Activated CD4-positive, alpha-beta T cell treated with anti-CD3 and anti-CD28 coated beads, Interleukin-2, amount 50 U/mL, for 16 hours (primary cell): ENCODE data around the gene FAM20C.

ENCODE experiments used
- DNase-seq: peaks from one replicate; pipeline ENCODE4 v3.0.0-alpha.2; 2020

Gene FAM20C

DNA sequence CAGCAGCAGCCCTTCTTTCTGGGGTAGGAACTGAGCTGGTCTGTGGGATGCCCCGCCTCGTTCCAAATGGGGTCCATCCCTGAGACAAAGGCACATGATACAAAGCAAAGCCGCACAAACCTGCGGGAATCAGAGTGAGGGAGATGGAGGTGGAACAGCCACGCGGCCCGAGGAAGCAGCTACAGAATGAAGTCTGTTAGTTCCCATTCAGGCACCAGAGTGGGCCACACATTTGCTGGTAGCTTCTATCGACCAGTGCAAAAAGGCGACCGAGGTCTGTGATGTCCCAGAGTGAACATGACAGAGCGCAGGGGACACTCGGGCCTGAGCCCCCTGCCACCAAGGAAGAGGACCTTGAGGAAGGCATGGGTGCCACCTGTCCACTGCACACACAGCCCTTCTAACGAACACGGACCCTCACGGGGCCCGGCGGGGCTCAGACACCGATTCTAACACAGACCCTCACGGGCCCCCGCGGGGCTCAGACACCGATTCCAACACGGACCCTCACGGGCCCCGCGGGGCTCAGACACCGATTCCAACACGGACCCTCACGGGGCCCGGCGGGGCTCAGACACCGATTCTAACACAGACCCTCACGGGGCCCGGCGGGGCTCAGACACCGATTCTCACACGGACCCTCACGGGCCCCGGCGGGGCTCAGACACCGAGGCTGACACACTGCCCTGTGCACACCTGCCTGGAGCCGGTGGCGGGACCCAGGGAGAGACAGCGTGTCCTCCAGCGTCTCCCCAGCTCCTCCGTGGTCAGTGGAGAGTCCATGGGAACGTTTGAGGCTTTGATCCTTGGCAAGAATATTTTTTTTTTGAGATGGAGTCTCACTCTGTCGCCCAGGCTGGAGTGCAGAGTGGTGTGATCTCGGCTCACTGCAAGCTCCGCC, 32.8 kb upstream of the FAM20C start:
- DNase-seq: no peak

DNA sequence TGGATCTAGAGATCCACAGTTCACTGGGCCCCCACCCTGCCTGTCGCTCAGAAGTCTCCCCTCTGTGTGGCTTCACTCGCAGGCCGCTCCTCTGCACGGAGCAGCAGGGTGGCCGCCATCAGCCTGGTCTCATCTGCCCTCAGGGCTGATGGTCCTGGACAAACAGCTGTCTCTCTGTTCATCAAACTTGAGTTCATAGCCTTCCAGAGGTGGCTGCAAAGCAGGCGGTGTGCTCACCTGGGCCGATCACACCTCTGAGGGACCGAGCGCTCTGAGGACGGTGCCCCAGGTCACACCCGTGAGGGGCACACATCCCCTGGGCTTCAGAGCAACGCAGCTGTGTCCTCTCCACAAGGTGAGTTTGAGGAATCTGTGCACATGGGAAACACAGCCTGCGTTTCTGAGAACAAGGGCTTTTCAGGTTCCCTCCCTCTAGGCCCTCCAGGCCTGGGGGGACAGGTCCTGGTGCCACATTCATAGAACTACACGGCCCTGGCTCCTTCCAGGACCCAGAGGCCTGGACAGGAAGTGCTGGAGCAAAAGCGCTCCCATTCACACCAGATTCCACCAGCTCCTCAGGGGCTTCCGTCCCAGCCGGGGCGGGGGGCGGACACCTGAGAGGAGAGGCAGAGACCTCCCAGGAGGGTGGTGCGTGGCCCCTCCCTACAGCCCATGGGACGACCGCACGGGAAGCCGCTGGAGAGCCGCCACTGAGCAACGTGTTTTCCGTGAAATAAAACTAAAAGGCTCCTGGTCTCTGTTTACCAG, 31.2 kb upstream of the FAM20C start:
- DNase-seq: no peak

DNA sequence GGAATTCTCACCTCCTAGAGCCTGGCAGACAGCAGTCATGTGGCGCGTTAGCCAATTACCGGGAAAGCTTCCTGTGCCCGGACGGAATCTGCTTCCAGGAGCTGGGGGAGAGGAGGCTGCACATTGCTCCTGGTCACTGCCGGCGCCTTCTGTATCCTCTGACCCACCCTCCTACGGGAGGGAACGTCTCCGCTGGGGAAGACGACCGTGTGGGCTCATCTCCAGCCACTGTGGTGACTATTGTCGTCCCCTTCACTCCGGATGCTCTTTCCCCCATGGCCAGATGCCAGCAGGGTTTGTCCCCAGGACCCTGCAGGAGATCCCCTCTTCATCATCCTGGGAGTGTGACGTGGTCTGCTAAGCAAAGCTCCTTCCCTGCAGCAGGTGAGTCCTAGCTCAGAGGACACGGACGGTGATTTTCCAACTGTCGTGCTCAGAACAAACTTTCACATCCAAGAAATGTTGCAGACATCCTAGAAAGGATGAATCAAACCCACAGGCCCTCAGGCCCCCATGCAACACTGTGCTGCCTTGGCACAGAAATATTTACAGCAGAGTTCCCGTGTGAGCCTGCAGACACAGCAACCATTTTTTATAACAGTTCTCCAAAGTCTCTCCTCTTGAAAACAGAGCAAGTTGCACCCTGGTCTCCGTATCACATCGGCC, 29.6 kb upstream of the FAM20C start:
- DNase-seq: no peak

DNA sequence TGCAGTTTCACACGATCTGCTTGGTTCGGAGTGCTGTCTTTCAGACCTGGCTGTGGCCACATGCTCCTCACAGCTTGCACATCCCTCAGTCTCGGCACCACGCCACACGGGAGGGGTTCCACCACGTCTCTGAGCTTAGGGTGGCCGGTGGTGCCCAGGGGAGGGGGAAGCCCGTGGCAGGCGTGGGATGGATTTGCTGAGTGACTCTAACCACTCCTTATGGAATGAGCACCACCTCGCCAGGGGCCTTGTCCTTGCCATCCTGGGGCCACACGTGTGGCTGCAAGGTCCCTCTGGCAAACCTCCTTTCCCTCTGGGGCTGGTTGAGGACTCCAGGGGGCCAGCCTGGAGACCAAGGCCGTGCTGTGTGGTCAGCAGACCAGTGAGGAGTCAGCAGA, 29.1 kb upstream of the FAM20C start:
- DNase-seq: no peak

DNA sequence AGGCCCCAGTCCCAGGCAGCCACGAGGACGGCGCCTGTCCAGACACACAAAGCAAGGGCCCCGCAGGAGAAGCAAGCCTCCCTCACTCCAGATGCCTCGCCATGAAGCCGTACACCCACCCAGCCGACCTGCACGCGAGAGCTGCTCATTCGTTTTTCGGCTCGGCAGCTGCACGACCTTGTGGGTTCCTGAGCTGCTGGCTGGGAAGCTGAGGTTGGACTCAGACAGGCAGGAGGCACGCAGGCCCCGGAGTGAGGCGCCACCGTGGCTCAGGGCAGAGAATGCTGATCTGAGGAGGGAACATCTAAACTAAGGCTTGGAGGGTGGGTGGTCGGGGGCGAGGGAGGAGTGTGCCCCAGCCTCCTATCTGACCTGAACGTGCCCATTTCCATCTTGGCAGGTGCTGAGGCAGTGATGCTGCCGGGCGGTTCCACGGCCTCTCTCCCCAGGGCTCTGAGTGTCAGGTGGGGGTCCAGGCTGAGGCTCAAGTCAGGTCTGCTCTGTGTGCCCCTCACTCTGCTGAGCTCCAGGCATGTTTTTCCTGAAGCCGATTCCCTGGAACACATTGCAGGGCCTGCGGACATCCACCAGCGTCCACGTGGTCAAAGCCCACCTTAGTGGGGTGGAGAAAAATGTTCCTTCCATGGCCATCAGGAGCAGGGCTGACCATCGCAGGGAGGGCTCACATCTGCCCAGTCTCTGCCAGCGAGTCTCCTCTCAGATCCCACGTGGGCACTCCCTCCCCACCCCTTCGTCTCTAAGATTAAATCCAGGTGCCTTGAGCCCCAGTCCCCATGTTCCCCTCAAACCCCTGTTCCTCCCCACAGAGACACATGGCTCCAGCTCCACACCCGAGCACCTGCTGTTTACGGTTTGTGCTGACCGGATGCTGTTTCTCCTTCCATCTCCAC, 28.1 kb upstream of the FAM20C start:
- no peak for DNase-seq

DNA sequence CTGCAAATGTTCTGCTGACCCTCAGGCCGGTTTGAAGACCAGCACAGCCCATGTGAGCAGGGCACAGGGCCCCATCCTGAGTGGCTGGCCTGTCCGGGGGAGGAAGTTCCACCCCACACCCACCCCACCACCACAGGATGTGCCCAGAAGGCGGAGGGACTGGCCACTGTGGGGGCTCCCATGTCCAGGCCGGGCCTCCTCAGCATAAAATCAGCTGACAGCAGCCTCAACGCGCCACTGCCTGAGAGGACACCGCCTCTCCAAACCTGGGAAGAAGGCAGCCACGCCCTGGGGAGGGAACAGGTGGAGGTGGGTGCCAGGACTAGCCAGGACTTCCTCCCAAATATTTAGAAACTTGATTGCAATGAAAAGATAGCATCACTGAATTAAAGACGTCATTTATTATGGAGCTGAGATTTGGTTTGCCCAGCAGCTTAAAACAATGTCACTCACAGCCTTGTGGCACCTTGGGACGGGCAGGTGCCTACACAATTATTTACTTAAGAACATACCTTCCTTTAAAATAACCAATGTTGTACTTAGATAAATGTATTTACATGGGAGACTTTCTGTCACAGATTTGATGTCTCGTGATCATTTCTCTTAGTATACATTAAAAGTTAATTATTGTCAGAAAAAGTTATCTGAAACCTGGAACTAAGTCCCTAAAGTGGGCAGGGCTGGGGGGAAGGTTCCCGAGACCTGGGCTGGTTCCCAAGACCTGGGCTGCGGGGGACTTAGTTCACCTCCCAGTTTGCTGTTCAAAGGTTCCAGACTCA, 27.3 kb upstream of the FAM20C start:
- DNase-seq: no peak

DNA sequence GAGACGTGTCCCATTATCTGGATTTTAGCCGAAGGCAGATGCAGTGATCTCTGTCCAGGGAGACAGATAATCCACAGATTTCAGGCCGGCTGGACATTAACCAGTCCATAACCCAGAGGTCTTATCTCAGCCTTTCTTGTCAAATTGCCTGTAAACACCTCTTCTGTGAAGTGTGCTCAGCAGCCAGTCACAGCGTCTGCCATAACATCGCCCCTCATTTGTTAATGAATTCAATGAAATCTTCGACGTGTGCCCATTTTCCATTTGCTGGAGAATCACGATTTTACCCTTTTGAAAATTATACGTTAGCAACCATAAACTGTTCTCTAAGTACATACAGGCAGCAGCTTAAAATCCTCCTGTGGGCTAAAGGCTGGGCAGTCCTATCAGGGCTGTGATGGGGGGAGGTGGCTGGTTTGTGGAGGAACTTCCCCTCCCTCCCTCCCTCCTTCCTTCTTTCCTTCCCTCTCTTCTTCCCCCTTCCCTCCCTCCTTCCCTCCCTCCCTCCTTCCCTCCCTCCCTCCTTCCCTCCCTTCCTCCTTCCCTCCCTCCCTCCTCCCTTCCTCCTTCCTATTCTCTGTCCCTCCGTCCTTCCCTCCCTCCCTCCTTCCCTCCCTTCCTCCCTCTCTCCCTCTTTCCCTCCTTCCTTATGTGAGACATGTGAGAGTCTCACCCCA, 26.6 kb upstream of the FAM20C start:
- DNase-seq: no peak

DNA sequence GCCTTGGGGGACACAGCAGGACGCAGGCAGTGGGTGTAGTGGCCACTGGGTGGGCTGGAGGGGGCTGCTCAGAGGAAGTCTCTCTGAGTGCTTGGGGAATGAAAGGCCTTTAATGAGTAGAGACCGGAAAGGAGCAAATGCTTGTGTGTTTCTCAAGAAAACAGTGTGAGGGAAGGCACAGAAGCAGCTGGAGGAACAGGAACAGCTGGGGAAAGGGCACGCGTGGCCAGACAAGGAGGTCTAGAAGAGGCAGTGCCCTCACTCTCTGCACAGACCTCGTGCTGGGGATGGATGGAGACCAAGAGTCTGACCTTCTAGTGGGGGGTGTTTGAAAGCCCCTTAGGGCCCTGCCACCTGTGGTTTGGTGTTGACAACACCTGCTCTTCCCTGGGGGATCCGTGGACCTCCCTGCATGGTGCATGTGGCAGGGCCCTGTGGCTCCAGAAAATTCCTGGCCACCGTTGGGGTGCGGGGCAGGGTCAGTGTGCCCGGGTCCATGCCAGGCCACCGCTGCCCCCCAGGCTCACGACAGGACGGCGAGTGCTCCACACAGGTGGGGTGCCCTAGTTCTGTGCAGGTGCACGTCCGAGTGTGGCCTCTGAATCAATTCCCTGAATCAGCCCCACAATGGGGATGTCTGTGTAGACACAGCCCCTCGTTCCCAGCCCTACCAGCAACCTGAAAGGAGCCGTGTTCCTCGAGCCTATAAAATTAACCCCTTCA, 25.9 kb upstream of the FAM20C start:
- no peak for DNase-seq

DNA sequence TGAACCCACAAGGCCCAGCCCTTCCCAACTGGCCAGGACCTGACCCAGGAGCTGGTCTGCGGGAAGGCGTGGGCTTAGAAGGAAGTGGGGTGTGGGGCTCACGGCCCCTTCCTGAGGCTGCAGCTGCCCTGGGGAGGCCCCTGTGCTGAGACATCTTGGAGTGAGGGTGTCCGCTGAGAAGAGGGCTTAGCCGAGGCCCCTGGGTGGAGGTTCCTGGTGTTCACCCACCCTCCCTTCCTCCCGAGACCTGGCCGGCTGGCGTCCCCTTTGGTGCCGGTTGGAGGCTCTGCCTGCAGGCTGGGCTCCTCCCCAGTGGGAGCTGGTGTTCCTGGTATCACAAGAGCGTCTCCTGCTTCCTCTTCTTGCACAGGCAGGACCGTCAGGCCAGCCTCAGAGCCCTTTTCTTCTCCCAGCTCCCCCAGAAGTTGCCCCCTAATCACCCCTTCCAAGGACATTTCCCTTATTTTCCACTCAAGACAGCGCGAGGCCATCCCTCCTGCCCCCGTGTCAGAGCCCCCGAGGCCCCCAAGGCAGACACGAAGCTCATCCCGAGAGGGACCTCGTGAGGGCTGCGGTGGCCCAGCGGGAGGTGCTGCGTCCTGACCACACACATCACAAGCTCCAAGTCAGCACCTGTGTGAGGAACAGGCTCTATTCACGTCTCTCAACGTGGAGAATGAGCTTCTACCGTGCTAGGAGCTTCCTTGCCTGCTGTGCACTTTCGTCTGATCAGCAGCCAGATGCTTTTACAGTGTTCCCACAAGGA, 25.1 kb upstream of the FAM20C start:
- DNase-seq: no peak

DNA sequence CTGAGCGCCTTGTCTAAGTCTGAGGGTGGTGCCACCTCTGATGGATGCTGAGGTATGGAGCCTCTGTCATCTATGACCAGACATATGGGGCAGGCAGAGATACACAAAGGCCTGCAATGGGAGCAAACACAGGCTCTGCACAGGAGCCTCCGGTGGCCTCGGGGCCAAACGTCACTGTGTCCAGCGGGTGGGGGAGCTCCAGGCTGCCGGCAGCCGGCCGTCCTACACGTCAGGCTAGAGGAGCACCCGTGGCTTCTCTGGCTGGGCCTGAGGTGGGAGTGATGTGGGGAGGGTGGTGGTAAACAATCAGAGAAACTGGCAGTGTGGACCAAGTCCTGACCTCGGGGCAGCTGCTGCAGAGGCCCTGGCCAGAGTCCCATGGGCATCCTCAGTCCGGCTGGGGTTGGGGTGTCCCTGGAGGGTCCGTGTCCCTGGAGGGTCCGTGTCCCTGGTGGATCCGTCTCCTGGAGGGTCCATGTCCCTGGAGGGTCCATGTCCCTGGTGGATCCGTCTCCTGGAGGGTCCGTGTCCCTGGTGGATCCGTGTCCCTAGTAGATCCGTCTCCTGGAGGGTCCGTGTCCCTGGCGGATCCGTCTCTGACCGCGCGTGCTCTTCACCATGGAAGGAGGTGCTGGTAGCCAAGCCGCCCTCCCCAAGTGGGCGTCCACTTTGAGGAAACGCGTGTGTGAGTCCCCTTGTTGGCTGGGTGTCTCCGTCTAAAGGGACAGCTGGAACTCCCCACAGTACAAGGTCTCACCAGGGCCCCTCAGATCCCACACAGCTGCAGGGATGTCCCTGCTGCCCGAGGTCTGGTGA, 24.2 kb upstream of the FAM20C start:
- DNase-seq: no peak

DNA sequence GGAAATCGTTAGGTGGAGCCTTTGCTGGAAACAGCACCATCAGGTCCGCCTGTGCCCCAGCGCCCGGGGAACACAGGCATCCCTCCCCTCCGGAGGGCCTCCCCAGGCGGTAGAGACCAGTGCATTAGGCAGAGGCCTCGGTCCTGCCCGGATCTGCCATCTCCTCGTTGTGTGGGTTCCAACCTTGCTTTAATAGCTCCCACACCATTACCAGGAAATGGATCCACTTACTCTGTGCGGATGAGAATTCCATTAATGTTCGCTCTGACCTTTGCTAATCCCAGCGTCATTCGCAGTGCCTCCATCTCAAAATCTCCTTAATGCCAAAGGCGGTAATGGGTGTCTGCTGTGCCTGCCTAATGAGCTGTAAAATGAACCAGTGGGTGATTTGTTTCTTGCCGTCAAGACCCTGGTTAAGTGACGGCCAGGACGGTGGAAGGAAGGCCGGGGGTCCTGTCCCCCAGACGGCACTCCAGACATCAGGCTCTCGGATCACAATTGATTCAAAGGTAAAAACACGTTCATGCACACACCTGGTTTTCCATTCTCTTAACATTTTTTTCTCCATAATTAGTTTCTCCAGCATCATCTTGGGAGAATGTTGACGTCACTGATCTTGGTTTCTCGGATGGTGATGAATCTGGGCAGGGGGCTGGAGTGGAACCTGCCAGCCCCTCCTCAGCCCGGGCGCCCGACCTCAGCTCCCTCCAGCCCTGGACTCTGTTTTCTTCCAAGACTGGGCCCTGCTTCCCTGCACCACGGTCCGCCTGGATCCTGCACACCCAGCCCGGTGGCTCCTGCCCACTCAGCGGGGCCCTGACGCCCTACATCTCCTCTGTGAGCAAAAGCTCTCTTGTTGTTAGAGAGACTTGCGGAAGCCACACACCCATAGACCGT, 22.8 kb upstream of the FAM20C start:
- no peak for DNase-seq

DNA sequence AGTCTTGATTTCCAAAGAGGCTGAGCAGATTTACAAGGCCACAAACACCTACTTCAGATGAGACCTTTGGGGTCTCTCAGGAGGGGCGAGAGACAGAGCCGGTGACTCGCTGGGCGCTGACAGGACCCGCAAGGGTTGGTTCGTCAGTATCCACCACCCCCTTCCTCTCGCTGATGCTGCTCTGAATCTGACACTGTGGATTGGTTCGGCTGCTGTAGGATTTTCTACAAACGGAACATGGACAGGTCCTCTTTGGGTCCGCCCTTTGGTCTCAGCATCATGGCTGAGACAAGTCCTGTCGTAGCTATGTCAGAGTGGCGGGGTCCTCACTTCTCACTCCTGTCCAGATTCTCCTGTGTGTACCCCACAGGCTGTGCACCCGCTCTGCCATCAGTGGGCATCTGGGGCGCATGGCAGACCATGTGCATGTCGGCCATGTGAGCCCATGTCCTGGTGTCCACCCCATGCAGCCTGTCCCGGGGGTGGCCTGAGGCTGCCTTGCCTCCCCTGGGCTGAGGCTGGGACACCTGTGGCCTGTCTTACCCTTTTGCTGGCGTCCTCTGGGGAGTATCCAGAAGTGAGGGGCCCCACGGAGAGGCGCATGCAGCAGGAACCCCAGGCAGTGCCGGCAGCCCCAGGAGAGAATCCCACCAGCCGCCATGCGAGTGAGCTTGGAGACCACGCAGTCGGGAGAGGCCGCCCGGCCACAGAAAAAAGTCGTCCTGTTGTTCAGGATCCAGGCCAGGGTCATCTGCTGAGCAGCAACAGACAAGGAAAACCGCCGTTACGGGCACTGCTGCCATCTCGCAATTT, 21.6 kb upstream of the FAM20C start:
- no peak for DNase-seq

DNA sequence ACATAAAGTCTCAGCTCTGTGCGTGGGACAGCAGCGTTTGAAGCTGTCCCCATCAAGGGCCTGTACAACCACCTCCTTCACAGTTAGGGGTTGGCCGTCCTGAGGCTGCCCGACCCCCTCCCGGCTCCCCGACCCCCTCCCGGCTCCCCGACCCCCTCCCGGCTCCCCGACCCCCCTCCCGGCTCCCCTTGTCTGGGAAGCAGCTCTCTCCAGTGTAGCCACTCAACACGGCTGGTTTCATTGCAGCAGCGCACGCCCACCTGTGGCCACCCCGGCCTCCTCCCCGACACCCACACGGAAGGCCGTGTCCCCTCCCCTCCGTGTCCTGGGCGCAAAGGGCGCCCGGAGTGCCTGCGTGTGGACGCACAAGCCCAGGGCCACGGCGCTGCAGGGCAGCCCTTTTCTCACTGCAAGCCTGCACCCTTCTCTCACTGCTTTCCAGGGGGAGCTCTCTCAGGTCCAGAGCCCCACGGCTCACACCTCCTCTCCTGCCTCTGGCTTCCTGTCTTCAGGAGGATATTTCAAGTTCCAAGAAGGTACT, 20.9 kb upstream of the FAM20C start:
- no peak for DNase-seq

DNA sequence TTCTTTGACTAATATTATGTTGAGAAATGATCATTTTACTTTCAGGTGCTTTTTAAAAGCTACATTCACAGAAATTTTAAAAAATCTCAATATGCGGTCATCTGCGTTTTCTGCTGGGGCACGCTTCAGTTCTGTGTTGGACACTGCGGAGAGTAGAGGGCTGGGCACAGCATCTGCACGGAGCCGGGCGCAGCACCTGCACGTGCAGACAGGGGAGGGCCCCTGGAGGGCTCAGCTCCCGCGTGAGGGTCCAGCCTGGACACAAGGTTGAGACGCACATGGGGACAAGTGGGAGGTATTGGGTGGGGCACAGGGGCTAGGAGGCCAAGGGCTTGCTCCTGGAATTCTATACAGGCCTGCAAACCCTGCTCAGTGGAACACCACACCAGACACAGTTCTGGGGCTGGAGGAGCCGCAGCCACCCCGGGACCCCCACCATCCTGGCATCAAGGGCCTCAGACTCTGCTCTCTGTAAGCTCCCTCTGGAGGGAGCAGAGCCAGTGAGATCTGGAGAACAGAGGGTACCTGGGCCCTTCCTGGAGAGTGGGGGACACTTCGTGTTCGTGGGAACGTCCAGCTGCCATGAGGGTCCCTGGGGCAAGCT, 20.4 kb upstream of the FAM20C start:
- no peak for DNase-seq

DNA sequence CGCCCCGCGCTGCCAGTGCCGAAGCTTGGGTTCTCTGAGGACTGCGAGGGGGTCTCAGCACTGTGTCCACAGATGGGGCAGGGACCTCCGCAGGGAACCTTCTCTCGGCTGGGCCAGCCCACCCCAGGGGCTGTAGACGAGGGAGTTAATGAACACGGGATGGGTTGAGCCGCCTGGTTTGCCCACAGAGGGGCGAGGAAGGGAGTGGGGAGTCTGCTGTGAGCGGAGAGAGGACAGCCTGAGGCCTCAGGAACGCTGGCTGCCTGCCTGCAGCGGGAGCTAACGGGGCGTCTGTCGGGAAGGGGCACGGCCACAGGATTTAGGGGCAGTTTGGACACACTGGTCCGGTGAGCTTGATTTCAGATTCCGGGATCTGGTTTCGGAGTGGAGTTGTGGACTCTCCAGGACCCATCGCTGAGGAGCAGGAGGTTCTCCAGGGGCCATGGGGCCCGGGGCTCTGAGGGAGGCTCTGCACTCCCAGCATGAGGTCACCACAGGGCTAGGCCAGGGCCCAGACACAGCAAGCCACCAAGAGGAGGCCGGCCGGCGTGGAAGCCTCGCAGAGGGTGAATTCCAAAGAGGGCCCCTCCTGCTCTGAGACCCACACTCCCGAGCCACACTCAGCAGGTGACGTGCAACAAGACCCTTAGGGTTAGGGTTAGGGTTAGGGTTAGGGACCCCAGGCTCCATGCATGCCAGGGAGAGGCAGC, 19.0 kb upstream of the FAM20C start:
- DNase-seq: no peak
